HG03460 (cell line): ENCODE results near the gene IMMP2L.
"Not testable (repeated sequence)": the region's sequence is repeated elsewhere in the genome, so short reads cannot be mapped to it uniquely, and the experiment has no call there.

Source experiments
- ATAC-seq: cut with Tn5 transposase; IDR thresholded peaks from one replicate; pipeline ENCODE4 v1.9.1; 2021; ENCODE audit not compliant: unreplicated experiment

IMMP2L gene

GRCh38 chr7:111561904-111562732 lies at the start of gene IMMP2L:
Gene IMMP2L (minus strand): TSS chr7:111562492.
- ATAC-seq, result peak; percentile 85

GRCh38 chr7:111609483-111610254 lies 47.4 kb upstream of the IMMP2L start:
- not testable (repeated sequence) for ATAC-seq

DNA sequence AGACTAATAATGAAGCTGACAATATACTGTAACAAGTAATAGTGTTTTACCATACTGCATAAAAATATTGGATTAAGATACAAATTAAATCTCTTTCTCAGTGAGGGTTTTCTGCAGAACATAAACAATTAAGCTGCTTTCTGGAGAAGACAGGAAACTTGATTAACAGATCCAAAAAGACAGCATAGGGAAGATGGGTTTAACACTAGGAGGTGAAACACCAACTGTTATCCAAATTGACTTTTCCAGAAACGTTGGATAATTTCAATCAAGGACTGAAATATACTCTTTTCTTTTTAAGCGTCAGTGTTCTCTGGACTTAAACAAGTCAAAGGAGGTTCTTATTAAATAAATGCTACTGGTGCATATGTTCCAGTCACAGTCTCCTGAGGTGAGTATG lies 45.3 kb upstream of the IMMP2L start:
- no peak for ATAC-seq

- no peak for ATAC-seq
Measured at GRCh38 chr7:111605246-111605645, 43.0 kb upstream of the IMMP2L start.

- no peak for ATAC-seq
Measured at GRCh38 chr7:111600091-111600490, 37.8 kb upstream of the IMMP2L start.

DNA sequence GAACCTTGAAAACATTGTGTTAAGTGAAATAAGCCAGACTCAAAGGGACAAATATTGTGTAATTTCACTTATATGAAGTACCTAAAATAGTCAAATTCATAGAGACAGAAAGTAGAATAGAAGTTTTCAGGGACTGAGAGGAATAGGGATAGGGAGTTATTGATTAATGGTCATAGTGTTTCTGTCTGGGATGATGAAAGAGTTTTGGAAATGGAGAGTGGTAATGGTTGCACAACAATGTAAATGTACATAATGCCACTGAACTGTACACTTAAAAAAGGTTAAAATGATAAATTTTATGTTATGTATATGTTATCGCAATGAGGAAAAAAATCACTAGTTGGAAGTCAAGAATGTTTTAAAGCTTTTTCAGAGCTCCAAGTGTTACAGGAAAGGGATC lies 33.5 kb upstream of the IMMP2L start:
- ATAC-seq, result no peak

- no peak for ATAC-seq
Measured at GRCh38 chr7:111594602-111595001, 32.3 kb upstream of the IMMP2L start.

DNA sequence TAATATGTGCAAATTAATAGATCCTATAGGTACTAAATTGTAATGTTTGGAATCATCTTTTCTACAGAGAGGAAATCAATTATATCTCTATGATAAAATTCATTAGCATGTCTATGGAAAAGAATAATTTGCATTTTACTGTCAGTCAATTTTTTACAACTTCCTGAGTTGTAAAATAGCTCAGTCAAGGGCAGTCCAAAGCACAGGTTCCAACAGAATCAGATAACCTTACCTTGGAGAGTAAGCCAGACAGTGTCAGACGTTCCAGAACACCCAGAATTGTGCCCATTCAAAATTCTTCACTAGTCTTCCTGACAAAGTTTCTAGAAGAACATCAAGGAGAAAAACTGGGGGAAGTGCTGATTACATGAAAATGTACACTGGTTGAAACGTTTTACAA lies 31.1 kb upstream of the IMMP2L start:
- no peak for ATAC-seq

DNA sequence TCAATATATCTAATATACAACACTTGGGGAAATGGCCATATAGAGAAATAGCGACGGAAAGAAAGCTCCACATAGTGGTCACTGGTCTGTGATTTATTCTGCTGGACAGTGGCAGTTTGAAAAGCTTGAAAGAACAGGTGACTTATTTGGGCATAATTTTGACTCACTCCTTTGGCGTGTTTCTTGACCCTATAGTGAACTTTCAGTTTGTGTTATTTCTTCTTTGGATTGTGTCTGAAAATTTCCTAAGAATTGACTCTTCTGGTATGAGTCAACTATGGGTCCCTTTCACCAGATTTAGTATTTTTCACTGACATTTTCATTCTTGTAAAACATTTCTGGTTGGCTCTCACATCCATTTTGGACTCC lies 25.8 kb upstream of the IMMP2L start:
- ATAC-seq, result no peak

DNA sequence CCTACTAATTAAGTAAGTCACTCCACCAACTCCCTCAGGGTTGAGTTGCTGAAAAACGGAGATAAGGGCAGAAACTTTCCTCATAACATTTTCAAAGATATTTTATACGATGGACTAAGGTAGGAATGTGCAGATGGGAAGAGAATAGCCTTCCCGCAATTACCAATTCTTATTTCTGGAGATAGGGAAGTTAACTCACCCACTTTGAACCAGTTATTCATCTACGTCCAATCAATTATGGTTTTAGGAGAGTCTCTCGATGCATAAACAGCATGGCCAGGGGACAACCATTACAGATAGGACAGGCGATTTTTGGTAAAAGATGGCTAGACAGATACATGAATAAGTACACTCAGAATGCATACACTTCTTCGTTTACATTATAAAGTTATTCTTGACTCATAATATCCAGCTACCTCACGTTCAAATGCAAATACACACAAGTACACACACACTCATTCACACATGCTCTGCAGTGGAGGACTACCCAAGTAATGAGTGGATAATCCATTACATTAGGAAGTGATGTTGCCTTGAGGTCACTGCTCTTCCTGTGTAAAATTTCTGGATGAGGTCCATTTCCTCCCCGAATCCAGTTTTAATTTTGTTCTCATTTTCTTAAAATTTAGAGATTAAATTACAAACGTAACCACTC lies 25.2 kb upstream of the IMMP2L start:
- ATAC-seq, result no peak

DNA sequence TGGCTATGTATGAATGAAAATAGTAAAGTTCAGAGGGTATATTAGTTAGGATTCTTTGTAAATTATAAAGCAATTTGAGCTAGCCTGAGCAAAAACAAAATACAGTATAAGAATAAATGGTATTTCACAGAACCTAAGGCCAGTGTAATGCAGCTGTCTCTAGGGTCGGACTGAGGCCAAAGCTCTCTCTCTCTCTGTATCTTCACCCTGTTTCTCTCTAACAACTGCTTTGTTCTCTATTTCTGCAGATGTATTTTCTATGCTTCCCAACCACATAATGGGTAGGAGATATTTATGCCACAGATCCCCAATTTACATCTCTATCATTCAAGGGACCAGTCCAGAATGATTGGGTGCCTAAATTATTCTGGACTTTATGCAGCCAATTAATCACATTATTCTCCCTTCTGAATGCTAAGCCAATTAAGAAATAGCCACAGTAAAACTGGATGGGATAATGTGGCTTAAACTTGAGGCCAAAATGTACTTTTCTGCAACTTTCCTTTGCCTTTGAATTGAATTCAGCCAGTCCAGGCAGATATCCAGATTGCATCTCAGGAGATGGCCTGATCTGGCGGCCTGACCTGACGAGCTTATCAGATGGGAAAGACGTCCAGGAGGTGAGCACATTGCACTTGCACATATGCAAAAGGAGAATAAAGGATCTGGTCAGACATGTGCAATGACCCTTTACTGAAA lies 24.6 kb upstream of the IMMP2L start:
- ATAC-seq, result no peak

DNA sequence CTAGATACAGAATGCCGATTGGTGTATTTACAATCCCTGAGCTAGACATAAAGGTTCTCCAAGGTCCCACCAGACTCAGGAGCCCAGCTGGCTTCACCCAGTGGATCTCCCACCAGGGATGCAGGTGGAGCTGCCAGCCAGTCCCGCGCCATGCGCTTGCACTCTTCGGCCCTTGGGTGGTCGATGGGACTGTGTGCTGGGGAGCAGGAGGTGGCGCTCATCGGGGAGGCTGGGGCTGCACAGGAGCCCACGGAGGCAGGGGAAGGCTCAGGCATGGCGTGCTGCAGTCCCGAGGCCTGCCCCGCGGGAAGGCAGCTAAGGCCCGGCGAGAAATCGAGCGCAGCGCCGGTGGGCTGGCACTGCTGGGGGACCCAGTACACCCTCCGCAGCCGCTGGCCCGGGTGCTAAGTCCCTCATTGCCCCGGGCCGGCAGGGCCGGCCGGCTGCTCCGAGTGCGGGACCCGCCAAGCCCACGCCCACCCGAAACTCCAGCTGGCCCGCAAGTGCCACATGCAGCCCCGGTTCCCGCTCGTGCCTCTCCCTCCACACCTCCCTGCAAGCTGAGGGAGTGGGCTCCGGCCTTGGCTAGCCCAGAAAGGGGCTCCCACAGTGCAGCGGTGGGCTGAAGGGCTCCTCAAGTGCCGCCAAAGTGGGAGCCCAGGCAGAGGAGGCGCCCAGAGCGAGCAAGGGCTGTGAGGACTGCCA lies 19.6 kb upstream of the IMMP2L start:
- not testable (repeated sequence) for ATAC-seq

GRCh38 chr7:111581207-111581606 lies 18.9 kb upstream of the IMMP2L start:
- not testable (repeated sequence) for ATAC-seq

DNA sequence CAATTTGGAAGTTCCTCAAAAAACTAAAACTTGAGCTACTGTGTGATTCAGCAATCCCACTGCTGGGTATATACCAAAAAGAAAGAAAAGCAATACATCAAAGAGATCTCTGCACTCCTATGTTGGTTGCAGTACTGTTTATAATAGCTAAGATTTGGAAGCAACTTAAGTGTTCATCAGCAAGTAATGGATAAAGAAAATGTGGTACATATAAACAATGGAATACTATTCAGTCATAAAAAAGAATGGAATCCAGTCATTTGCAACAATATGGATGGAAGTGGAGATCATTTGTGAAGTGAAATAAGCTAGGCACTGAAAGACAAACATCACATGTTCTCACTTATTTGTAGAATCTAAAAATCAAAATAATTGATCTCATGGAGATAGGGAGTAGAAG lies 16.5 kb upstream of the IMMP2L start:
- no peak for ATAC-seq

GRCh38 chr7:111571720-111572119 lies 9.4 kb upstream of the IMMP2L start:
- ATAC-seq, result no peak

GRCh38 chr7:111568870-111569462 lies 6.7 kb upstream of the IMMP2L start:
- ATAC-seq, result peak; percentile 42

GRCh38 chr7:111568419-111568818 lies 6.1 kb upstream of the IMMP2L start:
- no peak for ATAC-seq

- no peak for ATAC-seq
Measured at GRCh38 chr7:111564078-111564477, 1.8 kb upstream of the IMMP2L start.

GRCh38 chr7:111561654-111561903 lies 713 bp downstream of the IMMP2L start:
- ATAC-seq, result peak; percentile 2
